CD4-positive, alpha-beta T cell (primary cell): ENCODE data around the gene GRK3. TPM values are rescaled to one million over a fixed set of nuclear protein-coding genes. Genes with fewer than 3 reads are reported as not detected.

Source experiments
- ATAC-seq: fragments of 200-7000 bp; cut with Tn5 transposase; one replicate; pipeline ENCODE4 v1.10.0; 2022; ENCODE audit warnings: mild to moderate bottlenecking; ENCODE audit not compliant: poor library complexity
- CTCF ChIA-PET: fragments of 350-600 bp; sonication (Branson Sonifier 250); formaldehyde crosslinking; loops from one replicate; lab custom pipeline; 2021; ENCODE audit warnings: antibody characterized with exemption, inconsistent platforms; lab: Charles Lee
- POLR2A ChIA-PET: fragments of 350-600 bp; sonication (Branson Sonifier 250); formaldehyde crosslinking; loops from one replicate; lab custom pipeline; 2021; ENCODE audit warnings: antibody characterized with exemption, inconsistent platforms; lab: Charles Lee
- DNase-seq, 14 experiments: peaks; one replicate each; pipeline ENCODE4 v3.0.0-alpha.2; 2013 to 2020; ENCODE audit warnings: mixed read lengths in 2 of 14
- H3K27ac ChIP-seq, 2 donors: one replicate each; pipeline versions ENCODE4 v1.5.1 to v1.7.0; 2013; ENCODE audit warnings: low read length in 2 of 2, low read depth in 1 of 2, mild to moderate bottlenecking in 1 of 2
- H3K27me3 ChIP-seq, 2 experiments: 1 replicate in 1 of 2; 2 replicates in 1 of 2; pipeline versions ENCODE4 v1.6.1 to v1.7.0; 2013; ENCODE audit warnings: low read length in 2 of 2, control low read depth in 1 of 2, mild to moderate bottlenecking in 1 of 2, moderate library complexity in 1 of 2; ENCODE audit not compliant: insufficient read depth in 2 of 2, control insufficient read depth in 1 of 2
- H3K36me3 ChIP-seq: one replicate; pipeline ENCODE4 v1.6.1; 2013; ENCODE audit warnings: low read length, control low read depth; ENCODE audit not compliant: insufficient read depth
- H3K4me1 ChIP-seq: one replicate; pipeline ENCODE4 v1.6.1; 2013; ENCODE audit warnings: low read length, control low read depth; ENCODE audit not compliant: insufficient read depth
- H3K4me3 ChIP-seq: one replicate; pipeline ENCODE4 v1.5.1; 2013; ENCODE audit warnings: mild to moderate bottlenecking, low read length, moderate library complexity
- H3K9me3 ChIP-seq, 2 experiments: 1 replicate in 1 of 2; 2 replicates in 1 of 2; pipeline versions ENCODE4 v1.6.1 to v1.7.0; 2013; ENCODE audit warnings: low read length in 2 of 2, mild to moderate bottlenecking in 2 of 2, control low read depth in 1 of 2, moderate library complexity in 1 of 2; ENCODE audit not compliant: control insufficient read depth in 1 of 2, insufficient read depth in 1 of 2
- H3K27ac Mint-ChIP-seq: one replicate; pipeline ENCODE4 v1.8.0; 2020; ENCODE audit warnings: mixed read lengths
- H3K27me3 Mint-ChIP-seq: one replicate; pipeline ENCODE4 v1.8.0; 2021; ENCODE audit warnings: mixed read lengths
- H3K36me3 Mint-ChIP-seq: one replicate; pipeline ENCODE4 v1.8.0; 2021; ENCODE audit warnings: low read depth, mixed read lengths
- H3K4me1 Mint-ChIP-seq: one replicate; pipeline ENCODE4 v1.8.0; 2021; ENCODE audit warnings: low read depth, mixed read lengths
- H3K4me3 Mint-ChIP-seq: one replicate; pipeline ENCODE4 v1.8.0; 2020; ENCODE audit warnings: mild to moderate bottlenecking, mixed read lengths
- H3K9me3 Mint-ChIP-seq: one replicate; pipeline ENCODE4 v1.8.0; 2020; ENCODE audit warnings: mixed read lengths
- CTCF ChIP-seq: fragments of 200-600 bp; IDR thresholded peaks from one replicate; pipeline ENCODE4 v1.8.0; 2022; ENCODE audit warnings: antibody characterized with exemption, mild to moderate bottlenecking
- intact Hi-C, 2 experiments: fragments of 100-400 bp; cut with DNase I in 1 of 2; cut with micrococcal nuclease in 1 of 2; formaldehyde crosslinking; loops; one replicate each; pipeline versions ENCODE4 v1.15.1 to v1.9.0; 2023 to 2025; cut with DNase I, micrococcal nuclease
- total RNA-seq, 174 experiments: library from RNA in 2 of 174; stranded (reverse) in 2 of 174; gene quantifications; one replicate each; pipeline ENCODE4 v1.2.3 and lab custom pipeline; 2021 to 2026

Gene GRK3
- total RNA-seq, 2 experiments from 2014 or later: 1.7 to 2.0 TPM

GRCh38 chr22:25749420-25750169 is 185.1 kb downstream of the GRK3 start:
- ATAC-seq (no peak), DNase-seq (no peak)
- H3K27ac Mint-ChIP-seq: no peak overlapping the region
- H3K9me3 Mint-ChIP-seq: no peaks in the 10 kb centered on the region
- no peaks in the 10 kb centered on the region for H3K27me3 Mint-ChIP-seq
- no peaks in the 10 kb centered on the region for H3K4me1 Mint-ChIP-seq
- TF ChIP-seq CTCF: no peak
- Histone ChIP-seq H3K36me3 (no peaks in the 10 kb centered on the region), H3K27me3 (peaks cover 0 to 3% of the 10 kb centered on the region in 2 experiments), H3K27ac (no peak overlapping the region), H3K4me3 (no peak overlapping the region), H3K9me3 (no peaks in the 10 kb centered on the region), H3K4me1 (no peaks in the 10 kb centered on the region)
- no peak overlapping the region for H3K4me3 Mint-ChIP-seq
- H3K36me3 Mint-ChIP-seq: no peaks in the 10 kb centered on the region
- CTCF ChIA-PET: no interaction called here
- POLR2A ChIA-PET: no interaction called here
- intact Hi-C loops: no loop called here

GRCh38 chr22:25750569-25751173 is 186.2 kb downstream of the GRK3 start:
- H3K9me3 ChIP-seq: no peaks in the 10 kb centered on the region
- DNase-seq: no peak
- CTCF ChIA-PET: no interaction called here
- no peaks in the 10 kb centered on the region for H3K27me3 Mint-ChIP-seq
- H3K9me3 Mint-ChIP-seq: no peaks in the 10 kb centered on the region
- no peaks in the 10 kb centered on the region for H3K36me3 Mint-ChIP-seq
- no peak for ATAC-seq
- H3K4me1 Mint-ChIP-seq: no peaks in the 10 kb centered on the region
- H3K4me1 ChIP-seq: no peaks in the 10 kb centered on the region
- no peak overlapping the region for H3K4me3 ChIP-seq
- H3K4me3 Mint-ChIP-seq: no peak overlapping the region
- no peaks in the 10 kb centered on the region for H3K27me3 ChIP-seq
- intact Hi-C loops: no loop called here
- no peak overlapping the region for H3K27ac Mint-ChIP-seq
- TF ChIP-seq CTCF: no peak
- no peaks in the 10 kb centered on the region for H3K36me3 ChIP-seq
- POLR2A ChIA-PET: no interaction called here
- H3K27ac ChIP-seq: no peak overlapping the region

- POLR2A ChIA-PET: no interaction called here
- H3K4me1 ChIP-seq: no peaks in the 10 kb centered on the region
- no peaks in the 10 kb centered on the region for H3K36me3 ChIP-seq
- CTCF ChIA-PET: no interaction called here
- no peaks in the 10 kb centered on the region for H3K9me3 ChIP-seq
- no peak for ATAC-seq
- no peak for DNase-seq
- no peaks in the 10 kb centered on the region for H3K27me3 ChIP-seq
- Mint-ChIP-seq H3K4me3 (no peak overlapping the region), H3K36me3 (no peaks in the 10 kb centered on the region), H3K4me1 (no peaks in the 10 kb centered on the region), H3K27me3 (no peaks in the 10 kb centered on the region), H3K9me3 (no peaks in the 10 kb centered on the region), H3K27ac (no peak overlapping the region)
- no peak overlapping the region for H3K27ac ChIP-seq
- no peak overlapping the region for H3K4me3 ChIP-seq
- intact Hi-C loops: no loop called here
- no peak for TF ChIP-seq CTCF
Observed at GRCh38 chr22:25751174-25751581, 186.7 kb downstream of the GRK3 start.
